PC-9 (cell line): ENCODE results near the gene UGDH. TPM values are rescaled to one million over a fixed set of nuclear protein-coding genes. Genes with fewer than 3 reads are reported as not detected.

Experiments used
- BruUV-seq: library from RNA; stranded (reverse); fragments of 400-500 nt; replicated peaks from 2 replicates; lab custom pipeline; 2021; lab: Mats Ljungman, UMichigan
- CTCF ChIA-PET: fragments of 300-600 bp; sonication (Branson Sonifier 250); formaldehyde crosslinking; loops from one replicate; lab custom pipeline; 2022; ENCODE audit warnings: antibody characterized with exemption; lab: Charles Lee
- POLR2A ChIA-PET: fragments of 300-600 bp; sonication (Branson Sonifier 250); formaldehyde crosslinking; loops from one replicate; lab custom pipeline; 2022; ENCODE audit warnings: antibody characterized with exemption; ENCODE audit not compliant: unreplicated experiment; lab: Charles Lee
- DNase-seq, 2 experiments: peaks; one replicate each; pipeline versions ENCODE4 v3.0.0 to v3.0.0-alpha.2; 2015 to 2022; ENCODE audit warnings: mixed read lengths in 1 of 2
- H2AFZ ChIP-seq: fragments of 200-600 bp; sonication (generic); 2 replicates; pipeline ENCODE4 v1.8.1; 2017; ENCODE audit warnings: antibody characterized with exemption
- H3F3A ChIP-seq: fragments of 200-600 bp; sonication (generic); 2 replicates; pipeline ENCODE4 v1.8.1; 2017; ENCODE audit warnings: antibody characterized with exemption, mild to moderate bottlenecking, low read depth; ENCODE audit not compliant: insufficient read depth
- H3K27ac ChIP-seq: fragments of 200-600 bp; sonication (generic); 2 replicates; pipeline ENCODE4 v1.6.1; 2016; ENCODE audit warnings: mixed run types
- H3K27me3 ChIP-seq: fragments of 200-600 bp; sonication (generic); 2 replicates; pipeline ENCODE4 v1.6.1; 2016; ENCODE audit warnings: low read depth, mixed run types; ENCODE audit not compliant: insufficient read depth
- H3K36me3 ChIP-seq: fragments of 200-600 bp; sonication (generic); 2 replicates; pipeline ENCODE4 v1.6.1; 2016; ENCODE audit warnings: low read depth, mixed run types
- H3K4me1 ChIP-seq: fragments of 200-600 bp; sonication (generic); replicated peaks from 2 replicates; pipeline ENCODE4 v1.6.1; 2016; ENCODE audit warnings: mixed run types; ENCODE audit not compliant: insufficient read depth
- H3K4me2 ChIP-seq: fragments of 200-600 bp; sonication (generic); 2 replicates; pipeline ENCODE4 v1.6.1; 2017; ENCODE audit warnings: mixed run types
- H3K4me3 ChIP-seq: fragments of 200-600 bp; sonication (generic); 2 replicates; pipeline ENCODE4 v1.6.1; 2016; ENCODE audit warnings: mixed run types
- H3K79me2 ChIP-seq: fragments of 200-600 bp; sonication (generic); 2 replicates; pipeline ENCODE4 v1.6.1; 2017; ENCODE audit warnings: low read depth, mixed run types
- H3K9me2 ChIP-seq: fragments of 200-600 bp; sonication (generic); 2 replicates; pipeline ENCODE4 v1.8.1; 2017; ENCODE audit warnings: mild to moderate bottlenecking; ENCODE audit not compliant: insufficient read depth
- H3K9me3 ChIP-seq: fragments of 200-600 bp; sonication (generic); 2 replicates; pipeline ENCODE4 v1.8.1; 2016; ENCODE audit warnings: low read depth; ENCODE audit not compliant: insufficient read depth
- H4K20me1 ChIP-seq: fragments of 200-600 bp; sonication (generic); 2 replicates; pipeline ENCODE4 v1.8.1; 2017; ENCODE audit not compliant: insufficient read depth
- EZH2 ChIP-seq: fragments of 200-600 bp; sonication (generic); IDR thresholded peaks from 2 replicates; pipeline ENCODE4 v1.8.0; 2017; ENCODE audit warnings: antibody characterized with exemption, low read depth
- intact Hi-C: fragments of 100-400 bp; cut with micrococcal nuclease; formaldehyde crosslinking; loops from one replicate; pipeline ENCODE4 v1.10.0; 2022; ENCODE audit not compliant: unreplicated experiment
- total RNA-seq: library from RNA; stranded (reverse); gene quantifications from 2 replicates; pipeline ENCODE4 v1.2.3, GENCODE V29; 2021
- TF ChIP-seq, protein P1 (sequence below): fragments of 200-600 bp; sonication (generic); conservative IDR thresholded peaks from 2 replicates; pipeline ENCODE4 v1.6.1; 2017; ENCODE audit warnings: mixed run types, antibody characterized with exemption, mild to moderate bottlenecking, moderate library complexity

UGDH gene
- total RNA-seq, 1 experiment from 2014 or later = 98.5 TPM

DNA sequence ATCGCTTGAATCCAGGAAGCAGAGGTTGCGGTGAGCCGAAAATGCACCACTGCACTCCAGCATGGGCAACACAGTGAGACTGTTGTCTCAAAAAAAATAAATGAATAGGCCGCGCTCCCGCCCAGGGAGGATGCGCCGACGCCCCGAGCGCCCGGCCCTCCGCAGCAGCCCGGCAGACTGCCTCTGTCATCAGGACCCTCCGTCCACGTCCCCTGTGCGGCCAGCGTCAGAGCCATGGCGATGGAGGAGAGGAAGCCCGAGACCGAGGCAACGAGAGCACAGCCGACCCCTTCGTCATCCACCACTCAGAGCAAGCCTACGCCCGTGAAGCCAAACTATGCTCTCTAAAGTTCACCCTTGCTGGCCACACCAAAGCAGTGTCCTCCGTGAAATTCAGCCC lies 47.0 kb downstream of the UGDH start:
- intact Hi-C loops = no loop called here
- DNase-seq = no peak
- no peaks in the 10 kb centered on the region for H3K79me2 ChIP-seq
- BruUV-seq = no TSS peak
- ChIA-PET CTCF (no interaction called here), POLR2A (no interaction called here)
- H3K4me1 ChIP-seq = no peaks in the 10 kb centered on the region
- no peak overlapping the region for H2AFZ ChIP-seq
- H3K4me3 ChIP-seq = no peak overlapping the region
- TF ChIP-seq, protein P1, sequence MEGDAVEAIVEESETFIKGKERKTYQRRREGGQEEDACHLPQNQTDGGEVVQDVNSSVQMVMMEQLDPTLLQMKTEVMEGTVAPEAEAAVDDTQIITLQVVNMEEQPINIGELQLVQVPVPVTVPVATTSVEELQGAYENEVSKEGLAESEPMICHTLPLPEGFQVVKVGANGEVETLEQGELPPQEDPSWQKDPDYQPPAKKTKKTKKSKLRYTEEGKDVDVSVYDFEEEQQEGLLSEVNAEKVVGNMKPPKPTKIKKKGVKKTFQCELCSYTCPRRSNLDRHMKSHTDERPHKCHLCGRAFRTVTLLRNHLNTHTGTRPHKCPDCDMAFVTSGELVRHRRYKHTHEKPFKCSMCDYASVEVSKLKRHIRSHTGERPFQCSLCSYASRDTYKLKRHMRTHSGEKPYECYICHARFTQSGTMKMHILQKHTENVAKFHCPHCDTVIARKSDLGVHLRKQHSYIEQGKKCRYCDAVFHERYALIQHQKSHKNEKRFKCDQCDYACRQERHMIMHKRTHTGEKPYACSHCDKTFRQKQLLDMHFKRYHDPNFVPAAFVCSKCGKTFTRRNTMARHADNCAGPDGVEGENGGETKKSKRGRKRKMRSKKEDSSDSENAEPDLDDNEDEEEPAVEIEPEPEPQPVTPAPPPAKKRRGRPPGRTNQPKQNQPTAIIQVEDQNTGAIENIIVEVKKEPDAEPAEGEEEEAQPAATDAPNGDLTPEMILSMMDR = no peak
- no peak for TF ChIP-seq EZH2
- H3K9me3 ChIP-seq = no peaks in the 10 kb centered on the region
- no peaks in the 10 kb centered on the region for H3K9me2 ChIP-seq
- no peaks in the 10 kb centered on the region for H4K20me1 ChIP-seq
- no peaks in the 10 kb centered on the region for H3K36me3 ChIP-seq
- H3K4me2 ChIP-seq = no peak overlapping the region
- no peak overlapping the region for H3K27ac ChIP-seq
- no peaks in the 10 kb centered on the region for H3K27me3 ChIP-seq
- no peaks in the 10 kb centered on the region for H3F3A ChIP-seq

DNA sequence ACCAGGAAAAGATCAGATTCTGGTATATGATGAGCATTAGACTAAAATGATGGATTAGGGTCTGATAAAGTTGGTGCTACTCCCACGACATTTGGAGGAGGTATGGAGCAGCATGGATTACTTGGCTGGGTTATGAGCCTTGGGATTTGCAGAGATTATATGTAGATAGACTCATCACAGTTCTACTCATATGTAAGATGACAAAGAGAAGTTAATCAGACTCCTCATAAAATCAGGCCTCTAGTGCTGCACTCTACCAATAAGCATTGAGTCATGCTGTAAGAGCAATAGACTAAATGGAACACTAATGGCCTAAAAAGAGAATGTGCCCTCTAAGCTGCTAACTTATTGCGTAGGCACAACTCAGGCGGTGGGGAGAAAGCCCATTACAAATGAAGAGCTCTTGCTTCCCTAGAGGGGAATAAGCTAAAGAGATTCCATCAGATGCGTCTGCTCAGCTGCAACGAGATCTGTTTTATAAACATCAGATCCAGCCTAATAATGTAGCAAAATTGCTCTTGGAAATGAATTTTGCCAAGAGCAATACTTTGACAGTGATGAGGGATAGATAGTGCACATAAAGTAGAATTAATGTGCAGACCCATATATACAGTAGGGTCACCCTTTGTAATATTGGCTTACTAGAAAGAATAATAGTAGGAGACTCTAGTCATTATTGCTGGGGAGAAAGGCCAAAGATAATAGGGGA lies 50.9 kb downstream of the UGDH start:
- Histone ChIP-seq H3K36me3 (peaks cover 8% of the 10 kb centered on the region), H3K4me2 (no peak overlapping the region), H3K9me3 (no peaks in the 10 kb centered on the region), H3K27ac (no peak overlapping the region), H3K4me1 (no peaks in the 10 kb centered on the region), H3K27me3 (no peaks in the 10 kb centered on the region), H3K79me2 (no peaks in the 10 kb centered on the region), H3F3A (no peaks in the 10 kb centered on the region), H2AFZ (no peak overlapping the region), H3K4me3 (no peak overlapping the region), H4K20me1 (no peaks in the 10 kb centered on the region), H3K9me2 (no peaks in the 10 kb centered on the region)
- intact Hi-C loops = no loop called here
- CTCF ChIA-PET = no interaction called here
- BruUV-seq = no TSS peak
- no peak for TF ChIP-seq EZH2
- TF ChIP-seq, protein P1 = no peak
- POLR2A ChIA-PET = no interaction called here
- DNase-seq = no peak

DNA sequence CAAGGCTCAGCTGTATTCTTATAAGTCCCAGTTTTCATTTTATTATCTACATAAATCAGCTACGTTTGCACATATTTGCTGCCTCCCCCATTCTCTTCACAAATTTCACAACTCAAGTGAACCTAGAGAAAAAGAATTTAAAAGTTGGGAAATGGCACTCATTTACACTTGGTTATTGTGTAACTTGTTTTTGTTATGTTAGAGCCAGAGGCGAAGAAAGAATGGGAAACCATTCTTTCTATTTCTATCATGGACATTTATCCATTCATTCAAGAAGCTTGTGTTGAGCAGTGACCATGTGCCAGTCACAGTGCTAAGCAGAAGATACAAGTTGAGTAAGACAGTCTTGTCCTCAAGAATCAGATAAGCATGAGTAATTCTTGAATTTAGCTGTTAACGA lies 54.8 kb downstream of the UGDH start:
- no peak overlapping the region for H3K4me3 ChIP-seq
- peaks cover 8% of the 10 kb centered on the region; the same call in 1 of the 2 replicates for H3F3A ChIP-seq
- H3K4me2 ChIP-seq = no peak overlapping the region
- no peak overlapping the region for H3K27ac ChIP-seq
- ChIA-PET POLR2A (no interaction called here), CTCF (no interaction called here)
- H3K9me3 ChIP-seq = no peaks in the 10 kb centered on the region
- no peaks in the 10 kb centered on the region for H3K79me2 ChIP-seq
- no TSS peak for BruUV-seq
- TF ChIP-seq, protein P1 = no peak
- TF ChIP-seq EZH2 = no peak
- H3K4me1 ChIP-seq = no peaks in the 10 kb centered on the region
- DNase-seq = no peak
- H2AFZ ChIP-seq = no peak overlapping the region
- no peaks in the 10 kb centered on the region for H4K20me1 ChIP-seq
- no peaks in the 10 kb centered on the region for H3K9me2 ChIP-seq
- no peaks in the 10 kb centered on the region for H3K27me3 ChIP-seq
- intact Hi-C loops = no loop called here
- H3K36me3 ChIP-seq = peaks cover 8% of the 10 kb centered on the region
